ENCODE data around the gene LMBRD1.

The LMBRD1 gene

DNA sequence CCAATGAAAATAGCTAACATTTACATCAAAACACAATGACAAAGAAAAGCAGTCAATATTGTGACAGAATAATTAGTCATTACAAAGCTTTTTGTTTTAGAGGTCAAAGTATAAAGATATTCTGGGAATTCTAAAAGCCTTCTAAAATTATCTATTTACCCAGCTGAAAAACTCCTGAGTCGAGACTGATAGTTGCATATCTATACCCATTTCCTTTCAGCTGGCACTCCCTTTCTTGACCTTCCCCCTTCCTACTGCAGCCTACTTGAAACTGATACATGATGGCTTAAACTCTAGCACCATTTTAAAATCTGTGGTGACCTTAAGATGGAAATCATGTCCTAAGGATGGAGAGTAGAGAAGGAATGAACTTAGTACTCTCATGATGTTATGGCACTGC is 38.6 kb downstream of the LMBRD1 start:
- no peak for DNase-seq (ENCODE audit: low read depth, low spot score)
- no peak overlapping the region for H3K27ac ChIP-seq (ENCODE audit: low read length)
- H3K27me3 ChIP-seq (ENCODE audit: control insufficient read depth, insufficient read depth, low read length), result no peaks in the 10 kb centered on the region
- H3K4me3 ChIP-seq (ENCODE audit: low read length), result no peak overlapping the region
- H3K4me1 ChIP-seq (ENCODE audit: control insufficient read depth, insufficient read depth, low read length), result no peaks in the 10 kb centered on the region; the same call in 1 of the 2 replicates
- no CpG with 5 or more reads among the region's 1 CpG for WGBS (ENCODE audit: insufficient coverage, insufficient read length)
- no peaks in the 10 kb centered on the region for H3K36me3 ChIP-seq (ENCODE audit: control insufficient read depth, insufficient read depth, low read length)
- no peaks in the 10 kb centered on the region for H3K9me3 ChIP-seq (ENCODE audit: control insufficient read depth, insufficient read depth, low read length)

DNA sequence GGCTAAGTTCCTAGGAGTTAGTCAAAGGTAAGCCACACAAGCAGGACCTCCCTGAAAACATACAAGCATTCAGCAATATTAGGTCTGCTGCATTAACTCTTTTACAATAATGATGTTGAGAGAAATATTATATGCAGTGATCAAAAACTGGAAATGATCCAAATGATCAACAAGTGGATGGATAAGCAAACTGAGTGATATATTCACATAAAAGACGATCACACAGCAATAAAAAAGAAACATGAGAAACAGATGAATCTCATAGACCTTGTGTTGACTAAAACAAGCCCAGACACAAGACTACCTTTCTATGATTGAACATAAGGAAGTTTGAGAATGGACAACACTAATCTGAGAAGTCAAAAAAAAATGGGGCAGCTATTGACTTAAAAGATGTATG is 39.9 kb downstream of the LMBRD1 start:
- Histone ChIP-seq H3K4me1 (ENCODE audit: control insufficient read depth, insufficient read depth, low read length) (no peaks in the 10 kb centered on the region; the same call in 1 of the 2 replicates), H3K4me3 (ENCODE audit: low read length) (no peak overlapping the region), H3K36me3 (ENCODE audit: control insufficient read depth, insufficient read depth, low read length) (no peaks in the 10 kb centered on the region), H3K27ac (ENCODE audit: low read length) (no peak overlapping the region), H3K9me3 (ENCODE audit: control insufficient read depth, insufficient read depth, low read length) (no peaks in the 10 kb centered on the region), H3K27me3 (ENCODE audit: control insufficient read depth, insufficient read depth, low read length) (no peaks in the 10 kb centered on the region)
- no peak for DNase-seq (ENCODE audit: low read depth, low spot score)
- no CpG with 5 or more reads among the region's 1 CpG for WGBS (ENCODE audit: insufficient coverage, insufficient read length)

DNA sequence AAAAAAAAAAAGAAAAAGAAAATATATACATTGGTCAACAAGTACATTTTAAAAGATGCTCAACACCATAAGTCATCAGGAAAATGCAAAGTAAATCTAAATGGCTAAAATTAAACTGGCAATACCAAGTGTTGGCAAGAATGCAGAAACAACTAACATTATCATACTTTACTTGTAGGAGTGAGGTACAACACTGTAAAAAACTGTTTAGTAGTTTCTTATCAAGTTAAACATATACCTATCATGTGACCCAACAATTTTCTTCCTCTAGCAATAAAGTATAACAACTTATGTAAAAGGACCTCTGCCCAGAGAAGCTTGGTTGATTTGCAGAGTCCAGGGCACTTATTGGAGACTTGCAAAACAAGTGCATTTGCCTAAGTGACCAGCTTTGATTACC is 40.4 kb downstream of the LMBRD1 start:
- Histone ChIP-seq H3K36me3 (ENCODE audit: control insufficient read depth, insufficient read depth, low read length) (no peaks in the 10 kb centered on the region), H3K4me3 (ENCODE audit: low read length) (no peak overlapping the region)

DNA sequence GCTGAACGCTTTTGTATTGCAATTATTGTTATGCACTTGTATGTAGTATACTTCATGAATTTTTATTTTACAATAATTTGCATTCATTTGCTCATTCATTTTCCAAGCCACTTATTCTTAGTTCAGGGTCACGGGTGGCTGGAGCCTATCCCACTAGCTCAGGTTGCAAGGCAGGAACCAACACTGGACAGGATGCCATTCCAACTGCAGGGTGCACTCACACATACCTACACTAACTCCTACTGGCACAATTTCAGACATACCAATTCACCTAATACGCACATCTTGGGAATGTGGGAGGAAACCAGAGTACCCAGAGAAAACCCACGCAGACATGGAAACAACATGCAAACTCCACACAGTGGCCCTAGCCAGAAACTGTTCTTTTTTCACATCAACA is 61.8 kb downstream of the LMBRD1 start:
- H3K4me3 ChIP-seq (ENCODE audit: low read length), result no peak overlapping the region
- WGBS (ENCODE audit: insufficient coverage, insufficient read length), result no CpG with 5 or more reads among the region's 4 CpGs

More for the DNA sequence above, 40.4 kb downstream of the LMBRD1 start:
- Histone ChIP-seq H3K4me1 (ENCODE audit: control insufficient read depth, insufficient read depth, low read length) (no peaks in the 10 kb centered on the region; the same call in 1 of the 2 replicates), H3K27me3 (ENCODE audit: control insufficient read depth, insufficient read depth, low read length) (no peaks in the 10 kb centered on the region), H3K27ac (ENCODE audit: low read length) (no peak overlapping the region), H3K9me3 (ENCODE audit: control insufficient read depth, insufficient read depth, low read length) (no peaks in the 10 kb centered on the region)
- no peak for DNase-seq (ENCODE audit: low read depth, low spot score)

DNA sequence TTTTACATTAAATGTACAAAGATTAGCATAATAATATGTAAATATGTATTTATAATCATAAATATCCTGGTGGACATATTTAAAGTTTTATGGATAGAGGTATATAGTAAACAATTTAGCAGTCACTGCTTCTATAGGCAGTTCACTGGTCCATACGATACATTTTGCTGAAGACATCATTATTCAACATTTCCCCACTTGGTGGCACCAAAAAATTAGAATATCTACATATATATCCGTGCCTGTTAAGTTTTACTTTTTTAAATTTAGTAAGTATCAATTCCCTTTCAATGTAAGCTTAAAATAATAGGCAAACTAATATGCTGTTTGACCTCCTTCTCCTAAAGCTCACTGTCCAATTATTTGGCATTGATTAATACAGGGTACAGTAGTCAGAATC is 64.2 kb downstream of the LMBRD1 start:
- WGBS (ENCODE audit: insufficient coverage, insufficient read length), result no CpG with 5 or more reads among the region's 2 CpGs
- H3K36me3 ChIP-seq (ENCODE audit: control insufficient read depth, insufficient read depth, low read length), result no peaks in the 10 kb centered on the region
- H3K4me1 ChIP-seq (ENCODE audit: control insufficient read depth, insufficient read depth, low read length), result no peaks in the 10 kb centered on the region
- H3K27ac ChIP-seq (ENCODE audit: low read length), result no peak overlapping the region
- no peak overlapping the region for H3K4me3 ChIP-seq (ENCODE audit: low read length)
- H3K9me3 ChIP-seq (ENCODE audit: control insufficient read depth, insufficient read depth, low read length), result no peaks in the 10 kb centered on the region
- H3K27me3 ChIP-seq (ENCODE audit: control insufficient read depth, insufficient read depth, low read length), result no peaks in the 10 kb centered on the region
- DNase-seq (ENCODE audit: low read depth, low spot score), result no peak

More for the DNA sequence above, 61.8 kb downstream of the LMBRD1 start:
- Histone ChIP-seq H3K4me1 (ENCODE audit: control insufficient read depth, insufficient read depth, low read length) (no peaks in the 10 kb centered on the region), H3K9me3 (ENCODE audit: control insufficient read depth, insufficient read depth, low read length) (no peaks in the 10 kb centered on the region), H3K36me3 (ENCODE audit: control insufficient read depth, insufficient read depth, low read length) (no peaks in the 10 kb centered on the region), H3K27ac (ENCODE audit: low read length) (no peak overlapping the region), H3K27me3 (ENCODE audit: control insufficient read depth, insufficient read depth, low read length) (no peaks in the 10 kb centered on the region)
- DNase-seq (ENCODE audit: low read depth, low spot score), result no peak

DNA sequence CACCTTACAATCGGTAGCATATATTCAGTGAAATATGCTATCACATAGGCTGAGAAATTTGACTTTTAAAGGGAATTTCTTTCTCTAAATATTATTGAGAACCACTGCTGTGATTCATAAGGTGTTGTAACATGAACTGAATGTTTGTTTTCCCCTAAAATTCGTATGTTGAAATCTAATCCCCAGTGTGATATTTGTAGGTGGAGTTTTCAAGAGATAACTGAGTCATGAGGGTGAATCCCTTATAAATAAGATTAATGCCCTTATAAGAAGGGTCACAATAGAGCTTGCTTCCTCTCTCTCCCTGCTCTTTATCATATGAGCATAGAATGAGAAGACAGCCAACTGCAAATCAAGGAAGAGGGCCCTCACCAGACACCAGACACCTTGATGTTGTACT is 64.8 kb downstream of the LMBRD1 start:
- H3K4me3 ChIP-seq (ENCODE audit: low read length), result no peak overlapping the region
- no peaks in the 10 kb centered on the region for H3K4me1 ChIP-seq (ENCODE audit: control insufficient read depth, insufficient read depth, low read length)
- H3K27ac ChIP-seq (ENCODE audit: low read length), result no peak overlapping the region
- H3K9me3 ChIP-seq (ENCODE audit: control insufficient read depth, insufficient read depth, low read length), result no peaks in the 10 kb centered on the region
- H3K36me3 ChIP-seq (ENCODE audit: control insufficient read depth, insufficient read depth, low read length), result no peaks in the 10 kb centered on the region
- no CpG with 5 or more reads among the region's 2 CpGs for WGBS (ENCODE audit: insufficient coverage, insufficient read length)
- no peak for DNase-seq (ENCODE audit: low read depth, low spot score)
- H3K27me3 ChIP-seq (ENCODE audit: control insufficient read depth, insufficient read depth, low read length), result no peaks in the 10 kb centered on the region

DNA sequence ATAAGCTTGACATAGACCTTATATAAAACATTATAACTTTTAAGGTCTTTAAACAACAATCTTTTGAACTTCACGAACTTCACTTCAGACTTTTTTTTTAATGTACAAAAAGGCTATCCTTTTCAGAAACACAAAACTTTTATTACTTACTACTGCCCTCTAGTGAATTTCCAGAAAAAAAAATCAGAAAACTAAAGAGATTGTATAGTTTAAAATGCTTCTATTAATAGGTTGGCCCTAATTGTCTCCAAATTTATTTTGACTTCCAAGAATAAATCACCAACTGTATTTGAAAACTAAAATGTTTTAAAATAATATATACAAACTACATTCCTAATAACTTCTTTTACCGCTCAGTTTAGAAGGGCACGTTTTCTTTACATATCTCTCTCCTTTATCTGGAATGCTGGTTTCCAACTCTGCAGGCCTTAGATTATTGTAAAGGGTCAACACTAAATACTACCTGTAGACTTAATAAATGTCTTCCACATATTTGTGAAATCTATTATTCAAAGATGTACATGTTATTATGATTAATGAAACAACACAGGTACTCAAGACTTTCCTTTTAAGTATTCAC is 66.8 kb downstream of the LMBRD1 start:
- H3K4me3 ChIP-seq (ENCODE audit: low read length), result no peak overlapping the region
- WGBS (ENCODE audit: insufficient coverage, insufficient read length), result 100% methylated on average over 2 of the region's 3 CpGs
- no peaks in the 10 kb centered on the region for H3K36me3 ChIP-seq (ENCODE audit: control insufficient read depth, insufficient read depth, low read length)
- no peak overlapping the region for H3K27ac ChIP-seq (ENCODE audit: low read length)
- no peaks in the 10 kb centered on the region for H3K27me3 ChIP-seq (ENCODE audit: control insufficient read depth, insufficient read depth, low read length)
- no peaks in the 10 kb centered on the region for H3K9me3 ChIP-seq (ENCODE audit: control insufficient read depth, insufficient read depth, low read length)
- DNase-seq (ENCODE audit: low read depth, low spot score), result no peak
- H3K4me1 ChIP-seq (ENCODE audit: control insufficient read depth, insufficient read depth, low read length), result no peaks in the 10 kb centered on the region

DNA sequence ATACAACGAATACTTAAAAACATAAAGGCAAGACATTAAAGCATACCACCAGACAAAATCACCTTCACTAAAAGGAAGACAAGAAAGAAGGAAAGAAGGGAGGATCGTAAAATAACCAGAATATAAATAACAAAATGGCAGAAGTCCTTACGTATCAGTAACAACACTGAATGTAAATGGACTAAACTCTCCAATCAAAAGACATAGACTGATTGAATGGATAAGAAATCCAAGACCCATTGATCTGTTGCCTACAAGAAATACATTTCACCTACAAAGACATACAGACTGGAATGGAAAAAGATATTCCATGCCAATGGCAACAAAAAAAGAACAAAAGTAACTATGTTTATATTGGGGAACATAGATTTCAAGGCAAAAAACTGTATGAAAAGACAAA is 74.1 kb downstream of the LMBRD1 start:
- Histone ChIP-seq H3K4me1 (ENCODE audit: control insufficient read depth, insufficient read depth, low read length) (no peaks in the 10 kb centered on the region), H3K36me3 (ENCODE audit: control insufficient read depth, insufficient read depth, low read length) (no peaks in the 10 kb centered on the region), H3K27ac (ENCODE audit: low read length) (no peak overlapping the region), H3K27me3 (ENCODE audit: control insufficient read depth, insufficient read depth, low read length) (no peaks in the 10 kb centered on the region), H3K4me3 (ENCODE audit: low read length) (no peak overlapping the region), H3K9me3 (ENCODE audit: control insufficient read depth, insufficient read depth, low read length) (no peaks in the 10 kb centered on the region)
- WGBS (ENCODE audit: insufficient coverage, insufficient read length), result no CpG with 5 or more reads among the region's 3 CpGs
- no peak for DNase-seq (ENCODE audit: low read depth, low spot score)

DNA sequence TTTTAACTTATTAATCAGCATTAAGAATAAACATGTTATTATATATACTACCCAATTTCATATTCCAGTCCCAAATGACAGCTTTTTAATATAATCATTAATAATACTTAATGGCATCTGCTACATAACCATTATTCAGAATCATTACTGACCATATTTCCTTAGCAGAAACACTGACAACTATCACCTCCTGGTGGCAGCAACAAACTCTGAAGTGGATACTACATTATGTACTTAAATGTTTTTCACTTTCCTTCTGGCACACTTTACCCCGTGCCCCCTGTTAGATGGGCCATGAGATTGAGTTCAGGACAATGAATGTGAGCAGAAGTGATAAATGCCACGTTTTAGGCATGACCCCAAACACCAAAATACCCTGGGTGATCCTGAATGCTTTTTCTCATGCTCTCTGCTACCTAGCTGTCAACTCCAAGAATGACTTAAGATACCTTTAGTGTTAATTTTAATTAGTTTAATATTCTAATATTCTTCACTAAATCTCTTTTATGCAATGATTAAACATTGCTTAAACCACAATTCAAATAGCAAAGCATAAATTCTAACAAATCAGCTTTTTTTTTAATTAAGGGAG is 77.1 kb downstream of the LMBRD1 start:
- no peak for DNase-seq (ENCODE audit: low read depth, low spot score)
- Histone ChIP-seq H3K4me3 (ENCODE audit: low read length) (no peak overlapping the region), H3K9me3 (ENCODE audit: control insufficient read depth, insufficient read depth, low read length) (no peaks in the 10 kb centered on the region), H3K4me1 (ENCODE audit: control insufficient read depth, insufficient read depth, low read length) (no peaks in the 10 kb centered on the region), H3K27ac (ENCODE audit: low read length) (no peak overlapping the region), H3K27me3 (ENCODE audit: control insufficient read depth, insufficient read depth, low read length) (no peaks in the 10 kb centered on the region), H3K36me3 (ENCODE audit: control insufficient read depth, insufficient read depth, low read length) (no peaks in the 10 kb centered on the region)
- no CpG with 5 or more reads among the region's 2 CpGs for WGBS (ENCODE audit: insufficient coverage, insufficient read length)

DNA sequence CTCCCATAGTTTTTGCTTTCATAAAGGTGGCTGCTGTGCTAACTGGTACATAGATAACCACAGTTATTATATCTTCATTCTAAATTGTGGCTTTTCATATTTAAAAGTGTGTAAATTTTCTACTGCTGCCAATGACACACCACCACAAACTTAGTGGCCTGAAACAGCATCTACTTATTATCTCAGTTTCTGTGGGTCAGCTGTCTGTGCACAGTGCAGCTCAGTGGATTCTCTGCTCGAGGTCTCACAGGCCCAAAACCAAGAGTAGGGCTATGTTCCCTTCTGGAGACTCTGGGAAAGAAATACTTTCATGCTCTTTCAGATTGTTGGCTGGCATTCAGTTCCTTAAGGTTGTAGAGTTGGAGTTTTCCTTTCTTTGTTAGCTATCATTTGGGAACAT is 90.1 kb downstream of the LMBRD1 start:
- no peak for DNase-seq (ENCODE audit: low read depth, low spot score)
- Histone ChIP-seq H3K4me3 (ENCODE audit: low read length) (no peak overlapping the region), H3K36me3 (ENCODE audit: control insufficient read depth, insufficient read depth, low read length) (no peaks in the 10 kb centered on the region), H3K27ac (ENCODE audit: low read length) (no peak overlapping the region), H3K4me1 (ENCODE audit: control insufficient read depth, insufficient read depth, low read length) (no peaks in the 10 kb centered on the region), H3K27me3 (ENCODE audit: control insufficient read depth, insufficient read depth, low read length) (no peaks in the 10 kb centered on the region), H3K9me3 (ENCODE audit: control insufficient read depth, insufficient read depth, low read length) (no peaks in the 10 kb centered on the region)
- no CpG with 5 or more reads among the region's 1 CpG for WGBS (ENCODE audit: insufficient coverage, insufficient read length)

DNA sequence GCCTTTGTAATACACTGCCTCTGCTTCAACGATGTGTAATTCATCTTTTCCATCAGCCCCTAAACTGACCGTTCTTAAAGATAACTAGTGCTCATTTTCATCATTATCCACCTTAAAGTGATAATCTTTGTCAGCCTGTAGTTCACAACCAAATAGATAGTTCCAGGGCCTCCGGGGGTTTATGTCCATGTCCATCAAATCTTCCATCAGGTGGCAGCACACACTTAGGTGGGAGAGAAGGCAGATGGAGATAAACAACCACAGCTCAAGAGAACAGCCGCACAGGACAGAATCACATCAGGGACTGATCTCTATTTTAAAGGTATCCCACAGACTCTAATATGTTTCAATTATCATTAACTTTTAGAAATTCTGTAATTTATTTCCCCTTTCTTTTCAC is 90.9 kb downstream of the LMBRD1 start:
- no peak overlapping the region for H3K27ac ChIP-seq (ENCODE audit: low read length)
- no peak for DNase-seq (ENCODE audit: low read depth, low spot score)
- no peaks in the 10 kb centered on the region for H3K27me3 ChIP-seq (ENCODE audit: control insufficient read depth, insufficient read depth, low read length)
- no peak overlapping the region for H3K4me3 ChIP-seq (ENCODE audit: low read length)
- H3K36me3 ChIP-seq (ENCODE audit: control insufficient read depth, insufficient read depth, low read length), result no peaks in the 10 kb centered on the region
- H3K9me3 ChIP-seq (ENCODE audit: control insufficient read depth, insufficient read depth, low read length), result no peaks in the 10 kb centered on the region
- no peaks in the 10 kb centered on the region for H3K4me1 ChIP-seq (ENCODE audit: control insufficient read depth, insufficient read depth, low read length)
- no CpG with 5 or more reads among the region's 4 CpGs for WGBS (ENCODE audit: insufficient coverage, insufficient read length)

Data from iPS DF 6.9 (cell line).